HG03025 (cell line): ENCODE measurements around the gene FBXO34.

Experiments
- ATAC-seq: cut with Tn5 transposase; IDR thresholded peaks from one replicate; pipeline ENCODE4 v1.9.1; 2021; ENCODE audit warnings: mild to moderate bottlenecking, moderate library complexity; ENCODE audit not compliant: unreplicated experiment, low FRiP score

The FBXO34 gene, protein sequence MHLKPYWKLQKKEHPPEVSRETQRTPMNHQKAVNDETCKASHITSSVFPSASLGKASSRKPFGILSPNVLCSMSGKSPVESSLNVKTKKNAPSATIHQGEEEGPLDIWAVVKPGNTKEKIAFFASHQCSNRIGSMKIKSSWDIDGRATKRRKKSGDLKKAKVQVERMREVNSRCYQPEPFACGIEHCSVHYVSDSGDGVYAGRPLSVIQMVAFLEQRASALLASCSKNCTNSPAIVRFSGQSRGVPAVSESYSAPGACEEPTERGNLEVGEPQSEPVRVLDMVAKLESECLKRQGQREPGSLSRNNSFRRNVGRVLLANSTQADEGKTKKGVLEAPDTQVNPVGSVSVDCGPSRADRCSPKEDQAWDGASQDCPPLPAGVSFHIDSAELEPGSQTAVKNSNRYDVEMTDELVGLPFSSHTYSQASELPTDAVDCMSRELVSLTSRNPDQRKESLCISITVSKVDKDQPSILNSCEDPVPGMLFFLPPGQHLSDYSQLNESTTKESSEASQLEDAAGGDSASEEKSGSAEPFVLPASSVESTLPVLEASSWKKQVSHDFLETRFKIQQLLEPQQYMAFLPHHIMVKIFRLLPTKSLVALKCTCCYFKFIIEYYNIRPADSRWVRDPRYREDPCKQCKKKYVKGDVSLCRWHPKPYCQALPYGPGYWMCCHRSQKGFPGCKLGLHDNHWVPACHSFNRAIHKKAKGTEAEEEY

GRCh38 chr14:55270832-55271571 lies at the start of gene FBXO34:
Gene FBXO34, plus strand, starts transcription at chr14:55271421. Its CDS starts 78,970 bp downstream, at chr14:55350391.
- peak; percentile 81 for ATAC-seq

- no peak for ATAC-seq
These were observed 49.3 kb upstream of the FBXO34 start for GRCh38 chr14:55221968-55222367.

- ATAC-seq: no peak
These were observed 47.9 kb upstream of the FBXO34 start for GRCh38 chr14:55223364-55223763.

DNA sequence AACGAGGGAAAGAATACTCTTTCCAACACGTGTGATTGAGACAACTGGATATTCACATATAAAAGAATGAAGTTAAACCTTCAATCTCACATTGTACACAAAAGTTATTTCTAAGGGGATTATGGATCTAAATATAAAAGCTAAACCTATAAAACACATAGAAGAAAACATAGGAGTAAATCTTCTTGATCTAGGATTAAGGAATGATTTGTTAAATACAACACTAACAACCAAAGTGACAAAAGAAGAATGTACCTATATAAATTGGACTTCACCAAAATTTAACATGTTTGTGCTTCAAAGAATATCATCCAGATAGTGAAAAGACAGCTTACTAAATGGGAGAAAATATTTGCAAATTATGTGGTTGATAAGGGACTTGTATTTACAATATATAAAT lies 43.0 kb upstream of the FBXO34 start:
- ATAC-seq: no peak

DNA sequence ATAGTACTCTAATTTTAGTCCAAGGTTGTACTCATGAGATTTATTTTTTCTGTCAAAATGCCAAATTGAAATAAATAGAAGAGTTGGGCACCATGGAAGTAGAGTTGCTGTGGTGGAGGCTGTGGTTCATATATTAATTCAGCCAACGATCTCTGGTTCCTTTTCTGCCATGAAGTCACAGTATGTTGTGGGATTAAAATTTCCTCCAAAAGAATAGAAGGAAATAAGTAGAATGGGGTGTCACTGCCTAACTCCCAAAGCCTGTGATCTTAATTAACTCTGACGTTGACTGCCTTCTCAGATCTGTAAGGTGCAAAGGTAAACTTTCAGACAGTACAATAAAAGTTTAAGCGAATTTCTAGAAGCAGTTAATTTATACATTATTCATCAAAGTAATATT lies 37.6 kb upstream of the FBXO34 start:
- no peak for ATAC-seq

GRCh38 chr14:55238019-55238680 lies 33.1 kb upstream of the FBXO34 start:
- no peak for ATAC-seq

DNA sequence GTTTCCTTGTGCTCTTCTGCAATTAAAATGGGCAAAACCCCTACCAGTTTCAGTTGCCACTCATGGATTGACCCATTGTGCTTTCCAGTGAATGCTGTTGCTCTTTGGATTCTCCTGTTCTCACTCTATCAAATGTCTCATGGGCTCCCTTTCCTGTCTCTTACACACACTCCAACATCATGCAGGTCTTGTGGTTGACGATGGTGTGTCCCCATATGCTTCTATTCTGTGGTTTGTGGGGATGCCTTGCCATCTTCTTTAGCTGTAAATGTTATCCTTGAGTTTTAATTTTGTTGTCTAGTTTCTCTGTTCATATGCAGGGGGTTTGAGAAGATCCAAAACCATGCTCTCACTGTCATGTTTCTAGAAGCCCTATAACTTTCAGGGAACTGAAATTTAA lies 31.9 kb upstream of the FBXO34 start:
- ATAC-seq: no peak

DNA sequence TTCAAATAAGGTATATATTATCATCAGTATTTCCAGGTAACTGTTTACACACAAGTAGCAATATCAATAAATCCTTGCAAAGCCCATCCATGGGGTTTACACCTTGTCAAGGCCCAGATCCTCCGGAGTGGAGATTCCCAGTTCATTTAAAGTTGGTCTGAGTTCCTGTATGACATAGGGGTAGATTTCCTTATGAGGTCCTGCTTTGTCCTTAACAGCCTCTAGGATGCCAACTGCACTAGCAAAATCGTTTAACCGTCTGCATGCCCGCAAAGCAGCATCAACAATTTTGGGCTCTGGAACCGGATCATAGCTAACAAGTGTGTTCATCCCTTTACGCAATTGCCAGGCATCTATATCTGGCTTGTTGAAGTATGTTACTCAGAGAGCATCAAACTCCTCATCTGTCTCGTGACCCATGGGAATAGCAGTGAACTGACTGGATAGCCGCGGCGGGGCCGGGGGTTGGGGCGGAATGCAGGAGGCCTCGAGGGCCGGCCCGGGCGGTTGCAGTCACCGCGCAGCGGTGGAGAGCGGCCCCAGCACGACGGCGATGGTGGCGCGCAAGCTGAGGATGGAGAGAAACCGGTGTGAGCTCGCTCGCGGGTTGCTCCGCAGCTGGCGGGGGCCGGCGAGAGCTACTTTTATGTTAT lies 30.6 kb upstream of the FBXO34 start:
- no peak for ATAC-seq

GRCh38 chr14:55241673-55242072 lies 29.5 kb upstream of the FBXO34 start:
- no peak for ATAC-seq

- no peak for ATAC-seq
These were observed 27.8 kb upstream of the FBXO34 start for GRCh38 chr14:55243386-55243785.

DNA sequence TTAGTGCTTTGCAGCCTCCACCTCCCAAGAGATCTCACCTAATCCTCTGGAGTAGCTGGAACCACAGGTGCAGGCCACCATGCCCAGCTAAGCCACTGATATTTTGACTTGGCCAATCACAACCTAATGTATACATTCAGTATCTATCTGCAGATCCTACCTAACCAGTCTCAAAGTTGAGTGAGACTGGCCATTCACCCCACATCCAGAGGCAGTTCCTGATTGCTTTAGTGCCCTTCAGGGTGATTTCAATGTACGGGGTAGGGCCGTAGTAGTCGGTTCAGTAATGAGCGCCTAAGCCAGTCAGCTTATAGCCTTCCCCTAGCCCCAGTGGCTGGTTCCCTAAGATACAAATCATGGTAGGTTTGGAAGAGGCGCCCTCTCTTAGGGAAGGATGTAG lies 27.4 kb upstream of the FBXO34 start:
- ATAC-seq: no peak

DNA sequence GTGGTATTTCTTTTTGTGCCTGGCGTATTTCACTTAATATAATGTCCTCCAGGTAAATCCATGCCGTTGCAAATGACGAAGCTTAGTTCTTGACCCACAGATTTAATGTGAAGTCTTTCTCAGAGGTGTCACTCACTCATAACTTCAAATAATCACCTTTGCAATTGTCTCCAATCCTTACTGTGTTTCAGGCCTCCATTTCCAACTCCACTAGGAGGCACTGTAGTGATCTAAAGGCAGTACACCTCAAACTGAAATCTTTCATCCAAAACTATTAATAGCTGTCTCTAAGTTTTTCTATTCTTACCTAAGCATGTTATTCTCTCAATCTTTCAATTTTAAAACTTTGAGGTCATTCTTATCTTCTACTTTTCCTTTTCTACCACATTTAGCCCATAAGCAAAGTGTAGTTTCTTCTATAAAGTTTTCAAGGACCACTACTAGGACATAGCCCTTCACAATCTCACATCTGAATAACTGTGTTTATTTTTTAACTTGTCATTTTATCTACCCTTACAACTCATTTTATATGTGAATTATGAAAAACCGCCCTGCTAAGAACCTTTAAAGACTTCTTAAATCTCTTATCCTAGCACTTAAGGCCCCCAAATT lies 25.5 kb upstream of the FBXO34 start:
- ATAC-seq: no peak

DNA sequence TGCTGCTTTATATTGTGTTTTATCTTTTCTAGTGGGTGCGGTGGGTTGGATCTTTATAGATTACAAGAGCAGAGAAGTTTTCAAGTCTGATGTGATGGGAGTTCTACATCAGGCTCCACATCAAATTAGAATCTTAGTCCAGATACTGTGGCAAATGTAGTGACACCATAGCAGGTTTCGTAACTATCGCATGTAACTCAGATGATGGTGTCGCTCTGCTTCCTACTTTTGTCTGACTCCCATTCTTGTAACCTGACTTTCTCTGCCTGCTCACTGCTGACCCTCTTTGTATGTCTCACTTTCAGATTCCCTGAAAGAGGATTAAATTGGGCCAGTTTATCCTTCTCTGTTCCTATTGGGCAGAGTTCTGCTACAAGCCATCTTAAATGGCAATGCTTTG lies 22.8 kb upstream of the FBXO34 start:
- no peak for ATAC-seq

DNA sequence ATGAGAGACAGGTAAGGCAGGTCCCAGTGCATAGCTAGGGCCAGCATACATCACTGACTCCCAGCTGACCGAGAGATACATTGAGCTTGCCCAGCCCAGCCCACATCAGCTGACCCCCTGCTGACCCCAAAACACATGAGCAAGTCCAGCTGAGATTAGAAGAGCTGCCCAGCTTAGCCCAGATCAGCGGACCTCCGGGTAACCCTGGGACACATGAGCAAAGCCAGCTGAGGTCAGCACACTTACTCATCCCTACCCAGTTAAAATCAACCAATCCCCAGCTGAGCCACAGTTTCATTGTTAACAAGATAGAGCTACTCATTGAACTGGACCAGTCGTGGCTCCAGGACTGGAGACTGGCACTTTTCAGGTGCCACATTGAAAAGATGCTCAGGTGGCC lies 21.8 kb upstream of the FBXO34 start:
- no peak for ATAC-seq

GRCh38 chr14:55253276-55253675 lies 17.9 kb upstream of the FBXO34 start:
- ATAC-seq: no peak

GRCh38 chr14:55254581-55254980 lies 16.6 kb upstream of the FBXO34 start:
- ATAC-seq: no peak

DNA sequence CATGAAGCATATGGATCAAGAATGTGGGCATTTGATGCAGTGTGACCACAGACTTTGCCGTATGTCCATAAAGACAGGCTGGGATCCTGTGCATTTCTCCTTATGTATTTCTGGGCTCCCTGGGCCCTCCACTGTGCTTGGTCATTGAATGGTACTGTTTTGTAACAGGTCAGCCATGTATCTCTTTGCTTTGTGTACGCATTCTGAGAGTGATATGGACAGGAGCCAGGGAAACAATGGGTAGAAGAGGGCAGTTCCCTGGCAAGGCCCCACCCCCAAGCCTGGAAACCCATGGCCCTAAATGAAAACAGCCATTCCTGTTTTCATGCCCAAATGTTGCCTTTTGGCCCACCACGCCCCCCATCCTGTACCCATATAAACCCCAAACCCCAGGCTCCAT lies 15.2 kb upstream of the FBXO34 start:
- no peak for ATAC-seq

- ATAC-seq: no peak
These were observed 14.6 kb upstream of the FBXO34 start for GRCh38 chr14:55256586-55256985.

GRCh38 chr14:55265197-55265596 lies 6.0 kb upstream of the FBXO34 start:
- no peak for ATAC-seq

GRCh38 chr14:55267820-55268219 lies 3.4 kb upstream of the FBXO34 start:
- ATAC-seq: no peak
